Measurements from ENCODE around the gene TCTN2. TPM values are rescaled to one million over a fixed set of nuclear protein-coding genes. Genes with fewer than 3 reads are reported as not detected.

Gene TCTN2
- total RNA-seq, 1 experiment from 2014 or later = 8.2 TPM

GRCh38 chr12:123686636-123687190 lies 15.8 kb downstream of the TCTN2 start:
- no peak for DNase-seq (ENCODE audit: low read depth)

DNA sequence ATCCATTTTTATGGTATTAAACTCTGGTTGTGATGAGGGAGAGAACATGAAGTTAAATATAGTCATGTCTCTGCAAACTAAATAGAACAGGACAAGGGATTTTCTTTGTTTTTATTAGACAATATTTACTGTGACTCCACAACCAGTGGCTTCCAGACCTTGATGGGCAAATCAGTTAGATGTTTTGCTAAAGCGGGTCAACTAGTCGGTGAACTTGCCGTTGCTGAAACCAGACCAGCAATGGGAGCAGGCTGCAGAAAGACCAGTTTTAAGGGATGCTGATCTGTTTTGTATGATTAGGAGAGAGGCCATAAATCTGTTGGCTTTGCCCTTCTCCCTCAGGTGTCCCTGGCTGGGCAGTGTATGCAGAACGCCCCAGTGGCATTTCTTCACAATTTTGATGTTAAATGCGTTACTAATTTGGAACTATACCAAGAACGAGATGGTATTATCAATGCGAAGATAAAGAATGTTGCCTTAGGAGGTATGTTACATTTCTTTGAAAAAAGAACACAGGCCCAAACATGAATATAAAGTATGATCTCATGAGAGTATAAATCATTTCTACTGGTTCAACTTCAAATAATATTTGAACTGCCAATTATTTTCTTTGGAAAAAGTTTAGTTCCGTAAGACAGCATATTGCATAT lies 19.4 kb downstream of the TCTN2 start:
- no peak for DNase-seq (ENCODE audit: low read depth)

DNA sequence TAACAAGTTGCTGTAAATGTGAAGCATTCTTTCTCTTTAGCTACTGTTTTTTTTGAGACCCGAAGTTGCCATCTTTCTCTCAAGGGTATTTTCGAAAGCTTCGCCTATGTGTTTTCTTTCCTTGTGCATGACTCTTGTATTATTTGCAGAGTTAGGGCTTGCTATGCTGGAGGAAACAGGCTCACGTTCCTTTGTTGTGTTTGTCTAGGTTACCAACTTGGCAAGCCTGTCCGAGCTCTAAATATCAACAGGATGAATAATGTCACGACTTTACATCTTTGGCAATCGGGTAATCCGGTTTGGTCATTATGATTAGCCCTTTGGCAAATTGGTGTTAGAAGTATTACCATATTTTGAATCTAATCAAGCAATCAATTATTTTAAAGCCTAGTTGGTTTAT lies 25.3 kb downstream of the TCTN2 start:
- DNase-seq (ENCODE audit: low read depth) = no peak

- no peak for DNase-seq (ENCODE audit: low read depth)
These were observed 25.7 kb downstream of the TCTN2 start for GRCh38 chr12:123696646-123697045.

- peak; percentile 10 for DNase-seq (ENCODE audit: low read depth)
These were observed 35.0 kb downstream of the TCTN2 start for GRCh38 chr12:123705935-123706334.

DNA sequence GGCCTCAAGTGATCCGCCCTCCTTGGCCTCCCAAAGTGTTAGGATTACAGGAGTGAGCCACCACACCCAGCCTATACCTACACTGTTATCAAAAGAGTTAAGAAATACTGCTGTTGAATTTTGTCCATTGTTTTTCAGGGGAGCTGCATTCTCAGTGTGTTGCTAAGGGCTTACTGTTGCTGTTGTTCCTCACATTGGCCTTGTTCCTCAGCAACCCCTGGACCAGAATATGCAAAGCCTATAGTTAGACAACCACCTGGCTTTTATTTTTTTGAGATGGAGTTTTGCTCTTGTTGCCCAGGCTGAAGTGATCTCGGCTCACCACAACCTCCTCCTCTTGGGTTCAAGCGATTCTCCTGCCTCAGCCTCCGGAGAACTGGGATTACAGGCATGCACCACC lies 36.6 kb downstream of the TCTN2 start:
- DNase-seq (ENCODE audit: low read depth) = no peak

DNA sequence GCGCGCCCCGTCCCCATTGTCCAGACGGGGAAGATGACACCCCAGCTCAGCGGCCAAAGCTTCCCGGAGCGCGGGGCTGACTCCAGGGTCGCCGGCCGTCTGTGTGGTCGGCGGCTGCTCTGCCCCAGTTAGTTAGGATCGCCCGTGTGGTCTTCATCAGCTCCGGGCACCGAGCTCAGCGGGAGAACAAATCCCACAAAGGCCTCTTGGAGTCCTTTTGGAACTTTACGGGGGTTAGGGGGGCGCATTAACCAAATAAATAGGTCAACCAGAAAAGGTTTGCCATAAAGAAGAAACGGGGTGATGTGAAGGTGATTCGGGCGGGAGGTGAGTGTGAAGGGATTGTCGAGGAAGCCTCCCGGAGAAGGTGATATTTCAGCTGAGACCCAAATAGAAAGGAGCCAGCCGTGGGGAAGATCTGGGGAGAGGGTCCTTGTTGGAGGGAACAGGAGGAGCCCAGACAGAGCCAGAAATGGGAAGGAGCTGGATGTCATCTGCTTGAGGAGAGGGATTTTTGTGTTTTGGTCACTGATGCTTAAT lies 41.9 kb downstream of the TCTN2 start:
- peak; percentile 9 for DNase-seq (ENCODE audit: low read depth)

GRCh38 chr12:123713398-123713797 lies 42.5 kb downstream of the TCTN2 start:
- peak; percentile 13 for DNase-seq (ENCODE audit: low read depth)

GRCh38 chr12:123713823-123714585 lies 43.1 kb downstream of the TCTN2 start:
- no peak for DNase-seq (ENCODE audit: low read depth)

DNA sequence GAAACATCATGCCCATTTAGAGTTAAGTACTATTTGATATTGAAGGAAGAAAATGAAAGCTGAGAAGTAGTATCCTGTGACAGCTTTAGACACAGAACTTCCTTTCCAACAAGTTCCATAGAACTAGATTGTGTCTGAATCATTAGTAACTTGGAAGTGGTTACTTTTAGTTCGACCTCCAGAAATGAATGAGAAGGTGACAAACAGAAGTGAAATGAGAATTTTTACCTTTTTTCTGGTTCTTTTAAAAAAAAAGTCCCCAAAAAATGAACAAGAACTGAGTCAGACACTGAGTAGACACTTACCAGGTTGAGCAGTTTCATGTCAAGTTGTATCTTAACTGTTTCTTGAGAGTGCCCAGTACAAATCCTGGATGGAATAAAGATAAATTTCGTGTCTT lies 44.3 kb downstream of the TCTN2 start:
- no peak for DNase-seq (ENCODE audit: low read depth)

- no peak for DNase-seq (ENCODE audit: low read depth)
These were observed 46.4 kb downstream of the TCTN2 start for GRCh38 chr12:123717350-123717749.

DNA sequence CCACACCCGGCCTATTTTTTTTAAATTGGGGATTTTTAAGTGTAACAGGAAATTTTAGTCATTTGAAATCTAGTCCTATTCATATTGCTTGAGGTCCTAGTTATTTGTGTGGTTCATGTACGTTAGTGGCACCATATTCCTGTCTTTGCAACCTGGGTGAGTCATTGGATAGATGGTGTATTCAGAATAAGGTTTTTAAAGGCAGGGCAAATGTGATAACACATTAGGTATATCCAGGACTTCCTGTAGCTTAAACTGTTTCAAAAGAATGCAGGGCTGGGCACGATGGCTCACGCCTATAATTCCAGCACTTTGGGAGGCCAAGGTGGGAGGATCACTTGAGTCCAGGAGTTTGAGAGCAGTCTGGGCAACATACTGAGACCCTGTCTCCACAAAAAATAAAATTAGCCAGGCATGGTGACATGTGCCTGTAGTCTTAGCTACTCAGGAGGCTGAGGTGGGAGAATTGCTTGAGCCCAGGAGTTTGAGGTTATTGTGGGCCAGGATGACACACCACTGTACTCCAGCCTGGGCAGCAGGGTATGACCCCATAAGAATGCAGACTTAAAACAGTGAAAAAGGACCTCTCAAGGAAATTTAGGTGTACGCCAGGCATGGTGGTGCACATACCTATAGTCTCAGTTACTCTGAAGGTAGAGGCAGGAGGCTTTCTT lies 49.4 kb downstream of the TCTN2 start:
- no peak for DNase-seq (ENCODE audit: low read depth)

DNA sequence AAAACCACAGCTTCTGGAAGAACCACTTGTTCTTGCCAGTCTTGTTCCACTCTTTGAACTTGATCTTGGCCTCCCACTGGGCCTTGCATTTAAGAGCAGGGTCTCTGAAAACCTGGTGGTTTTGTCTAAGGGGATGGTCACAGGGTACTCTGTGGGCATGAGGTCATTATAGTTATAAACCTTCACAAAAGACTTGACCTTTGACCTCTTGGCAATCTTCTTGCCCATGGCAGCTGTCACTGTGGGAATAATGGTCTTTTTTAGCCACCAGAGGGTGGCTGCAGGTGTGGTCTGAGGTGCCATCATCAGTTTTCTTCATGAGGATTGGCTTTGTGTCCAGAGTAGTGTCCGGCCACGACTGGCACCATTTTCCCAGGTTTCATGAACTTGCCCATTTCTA lies 50.3 kb downstream of the TCTN2 start:
- no peak for DNase-seq (ENCODE audit: low read depth)

GRCh38 chr12:123723011-123723410 lies 52.1 kb downstream of the TCTN2 start:
- no peak for DNase-seq (ENCODE audit: low read depth)

DNA sequence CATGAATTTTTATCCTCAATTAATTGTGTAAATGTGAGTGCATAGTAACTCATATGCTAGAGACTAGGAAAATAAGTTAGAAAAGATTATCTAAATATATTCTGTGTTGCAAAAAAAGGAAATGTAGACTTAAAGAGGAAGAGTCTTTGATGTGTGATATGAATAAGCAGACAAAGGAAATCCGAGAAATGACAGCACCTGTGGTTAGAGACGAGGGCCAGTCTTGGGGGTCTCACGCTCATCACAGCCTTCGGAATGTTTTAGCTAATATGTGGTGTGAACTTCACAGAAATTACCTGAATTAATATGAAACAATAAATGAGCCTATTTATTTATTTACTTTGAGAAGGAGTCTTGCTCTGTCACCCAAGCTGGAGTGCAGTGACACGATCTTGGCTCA lies 52.9 kb downstream of the TCTN2 start:
- DNase-seq (ENCODE audit: low read depth) = no peak

GRCh38 chr12:123726244-123726643 lies 55.3 kb downstream of the TCTN2 start:
- no peak for DNase-seq (ENCODE audit: low read depth)

- DNase-seq (ENCODE audit: low read depth) = no peak
These were observed 56.0 kb downstream of the TCTN2 start for GRCh38 chr12:123726962-123727361.

DNA sequence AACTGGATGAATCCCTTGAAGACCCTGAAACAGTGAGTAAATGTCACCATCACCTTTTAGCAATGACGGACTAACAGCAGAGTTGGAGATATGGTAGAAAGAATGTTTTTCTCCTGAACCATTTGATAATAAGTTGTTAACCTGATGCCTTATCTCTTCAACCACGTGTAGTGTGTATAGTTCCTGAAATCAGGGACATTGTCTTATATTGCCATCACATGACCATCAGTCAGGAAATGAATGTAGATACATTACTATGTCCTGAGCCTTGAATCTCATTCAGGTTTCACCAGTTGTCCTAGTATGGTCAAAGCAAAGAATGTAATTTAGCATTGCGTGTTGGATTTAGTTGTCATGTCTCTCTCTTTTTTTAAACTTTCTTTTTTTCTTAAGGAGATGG lies 57.0 kb downstream of the TCTN2 start:
- no peak for DNase-seq (ENCODE audit: low read depth)

GRCh38 chr12:123731596-123731995 lies 60.7 kb downstream of the TCTN2 start:
- no peak for DNase-seq (ENCODE audit: low read depth)

GRCh38 chr12:123732251-123732650 lies 61.3 kb downstream of the TCTN2 start:
- no peak for DNase-seq (ENCODE audit: low read depth)

- no peak for DNase-seq (ENCODE audit: low read depth)
These were observed 62.3 kb downstream of the TCTN2 start for GRCh38 chr12:123733229-123733628.

- DNase-seq (ENCODE audit: low read depth) = no peak
These were observed 63.4 kb downstream of the TCTN2 start for GRCh38 chr12:123734268-123734667.

Data from Daoy (cell line).